DOHH2 (cell line): ENCODE results near the gene SPEM2.

Source experiments
- H3F3A ChIP-seq: fragments of 200-600 bp; sonication (generic), shearing (Covaris generic); 2 replicates; pipeline ENCODE4 v1.6.0; 2016; ENCODE audit warnings: antibody characterized with exemption, mild to moderate bottlenecking; ENCODE audit not compliant: control insufficient read depth, insufficient read depth
- H3K27ac ChIP-seq: fragments of 200-600 bp; sonication (generic); 2 replicates; pipeline ENCODE4 v1.5.1; 2014; ENCODE audit warnings: low read depth, mild to moderate bottlenecking, low read length, moderate library complexity
- H3K27me3 ChIP-seq: fragments of 200-600 bp; sonication (generic); 2 replicates; pipeline ENCODE4 v1.6.1; 2014; ENCODE audit warnings: mild to moderate bottlenecking, low read length, mixed read lengths; ENCODE audit not compliant: control insufficient read depth
- H3K36me3 ChIP-seq: fragments of 200-600 bp; sonication (generic); 2 replicates; pipeline ENCODE4 v1.6.1; 2014; ENCODE audit warnings: mild to moderate bottlenecking, low read length, moderate library complexity, mixed read lengths; ENCODE audit not compliant: control insufficient read depth
- H3K4me1 ChIP-seq: fragments of 200-600 bp; sonication (generic); 2 replicates; pipeline ENCODE4 v1.6.1; 2014; ENCODE audit warnings: mild to moderate bottlenecking, low read length, mixed read lengths; ENCODE audit not compliant: control insufficient read depth
- H3K4me2 ChIP-seq: fragments of 200-600 bp; sonication (generic); 2 replicates; pipeline ENCODE4 v1.6.0; 2014; ENCODE audit warnings: mild to moderate bottlenecking, low read length, moderate library complexity
- H3K4me3 ChIP-seq: fragments of 200-600 bp; sonication (generic); 2 replicates; pipeline ENCODE4 v1.5.1; 2014; ENCODE audit warnings: mild to moderate bottlenecking, low read length, mixed read lengths
- H3K79me2 ChIP-seq: fragments of 200-600 bp; sonication (generic); 2 replicates; pipeline ENCODE4 v1.6.1; 2014; ENCODE audit warnings: mild to moderate bottlenecking, low read length, mixed read lengths; ENCODE audit not compliant: control insufficient read depth
- H3K9me2 ChIP-seq: fragments of 200-600 bp; sonication (generic); replicated peaks from 2 replicates; pipeline ENCODE4 v1.6.1; 2014; ENCODE audit warnings: mild to moderate bottlenecking, low read length, mixed read lengths; ENCODE audit not compliant: control insufficient read depth
- H3K9me3 ChIP-seq: fragments of 200-600 bp; sonication (generic); 2 replicates; pipeline ENCODE4 v1.6.1; 2014; ENCODE audit warnings: antibody characterized with exemption, low read length, mixed read lengths; ENCODE audit not compliant: control insufficient read depth, insufficient read depth
- H4K20me1 ChIP-seq: fragments of 200-600 bp; sonication (generic); 2 replicates; pipeline ENCODE4 v1.6.0; 2014; ENCODE audit warnings: low read depth, mild to moderate bottlenecking, antibody characterized with exemption, low read length, moderate library complexity; ENCODE audit not compliant: control insufficient read depth, insufficient read depth
- EZH2phosphoT487 ChIP-seq: fragments of 200-600 bp; sonication (generic); IDR thresholded peaks from 2 replicates; pipeline ENCODE4 v1.6.1; 2017; ENCODE audit warnings: borderline replicate concordance, mild to moderate bottlenecking, antibody characterized with exemption, low read length, moderate library complexity, mixed read lengths
- TF ChIP-seq, protein P1 (sequence below): fragments of 200-600 bp; sonication (generic); IDR thresholded peaks from one replicate; pipeline ENCODE4 v1.5.1; 2014; ENCODE audit warnings: antibody characterized with exemption, mild to moderate bottlenecking, low read depth, low read length; ENCODE audit not compliant: poor library complexity, severe bottlenecking

The SPEM2 gene

DNA sequence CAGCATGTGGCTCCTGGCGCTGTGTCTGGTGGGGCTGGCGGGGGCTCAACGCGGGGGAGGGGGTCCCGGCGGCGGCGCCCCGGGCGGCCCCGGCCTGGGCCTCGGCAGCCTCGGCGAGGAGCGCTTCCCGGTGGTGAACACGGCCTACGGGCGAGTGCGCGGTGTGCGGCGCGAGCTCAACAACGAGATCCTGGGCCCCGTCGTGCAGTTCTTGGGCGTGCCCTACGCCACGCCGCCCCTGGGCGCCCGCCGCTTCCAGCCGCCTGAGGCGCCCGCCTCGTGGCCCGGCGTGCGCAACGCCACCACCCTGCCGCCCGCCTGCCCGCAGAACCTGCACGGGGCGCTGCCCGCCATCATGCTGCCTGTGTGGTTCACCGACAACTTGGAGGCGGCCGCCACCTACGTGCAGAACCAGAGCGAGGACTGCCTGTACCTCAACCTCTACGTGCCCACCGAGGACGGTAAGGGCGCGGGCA, 17.1 kb upstream of the SPEM2 start:
- no peaks in the 10 kb centered on the region for H3K36me3 ChIP-seq
- H3K27me3 ChIP-seq, result no peaks in the 10 kb centered on the region
- no peak overlapping the region for H3K4me3 ChIP-seq
- no peaks in the 10 kb centered on the region for H3K9me2 ChIP-seq
- H3K27ac ChIP-seq, result no peak overlapping the region
- H3K4me2 ChIP-seq, result no peak overlapping the region
- peaks cover 4% of the 10 kb centered on the region for H3K4me1 ChIP-seq
- no peak for TF ChIP-seq EZH2phosphoT487
- TF ChIP-seq, protein P1, sequence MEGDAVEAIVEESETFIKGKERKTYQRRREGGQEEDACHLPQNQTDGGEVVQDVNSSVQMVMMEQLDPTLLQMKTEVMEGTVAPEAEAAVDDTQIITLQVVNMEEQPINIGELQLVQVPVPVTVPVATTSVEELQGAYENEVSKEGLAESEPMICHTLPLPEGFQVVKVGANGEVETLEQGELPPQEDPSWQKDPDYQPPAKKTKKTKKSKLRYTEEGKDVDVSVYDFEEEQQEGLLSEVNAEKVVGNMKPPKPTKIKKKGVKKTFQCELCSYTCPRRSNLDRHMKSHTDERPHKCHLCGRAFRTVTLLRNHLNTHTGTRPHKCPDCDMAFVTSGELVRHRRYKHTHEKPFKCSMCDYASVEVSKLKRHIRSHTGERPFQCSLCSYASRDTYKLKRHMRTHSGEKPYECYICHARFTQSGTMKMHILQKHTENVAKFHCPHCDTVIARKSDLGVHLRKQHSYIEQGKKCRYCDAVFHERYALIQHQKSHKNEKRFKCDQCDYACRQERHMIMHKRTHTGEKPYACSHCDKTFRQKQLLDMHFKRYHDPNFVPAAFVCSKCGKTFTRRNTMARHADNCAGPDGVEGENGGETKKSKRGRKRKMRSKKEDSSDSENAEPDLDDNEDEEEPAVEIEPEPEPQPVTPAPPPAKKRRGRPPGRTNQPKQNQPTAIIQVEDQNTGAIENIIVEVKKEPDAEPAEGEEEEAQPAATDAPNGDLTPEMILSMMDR, result no peak
- H3F3A ChIP-seq, result 0 out of 2 replicates have a peak, but pooled peaks cover 2% of the 10 kb centered on the region
- no peaks in the 10 kb centered on the region for H4K20me1 ChIP-seq
- no peaks in the 10 kb centered on the region for H3K9me3 ChIP-seq
- H3K79me2 ChIP-seq, result peaks cover 2% of the 10 kb centered on the region

DNA sequence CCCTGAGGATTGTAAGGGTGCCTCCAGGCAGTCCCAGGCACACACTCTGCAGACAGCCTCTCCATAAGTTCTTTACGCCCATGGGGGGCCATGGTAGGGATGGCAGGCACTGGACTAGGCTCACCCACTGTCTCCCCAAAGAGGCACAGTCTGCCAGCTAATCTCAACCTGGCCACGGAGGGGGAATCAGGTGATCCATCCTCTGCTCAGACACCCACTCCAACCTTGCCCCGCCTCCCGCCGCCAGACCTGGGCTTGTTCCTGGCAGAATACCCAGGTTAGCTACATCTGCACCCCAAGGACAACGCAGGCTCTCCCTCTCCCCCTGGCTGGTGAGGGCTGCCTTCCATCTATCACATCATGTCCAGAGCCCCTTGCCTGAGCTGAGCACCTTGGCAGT, 16.6 kb upstream of the SPEM2 start:
- H4K20me1 ChIP-seq, result no peaks in the 10 kb centered on the region
- H3K4me1 ChIP-seq, result peaks cover 3% of the 10 kb centered on the region; the same call in 1 of the 2 replicates
- H3K4me3 ChIP-seq, result no peak overlapping the region

DNA sequence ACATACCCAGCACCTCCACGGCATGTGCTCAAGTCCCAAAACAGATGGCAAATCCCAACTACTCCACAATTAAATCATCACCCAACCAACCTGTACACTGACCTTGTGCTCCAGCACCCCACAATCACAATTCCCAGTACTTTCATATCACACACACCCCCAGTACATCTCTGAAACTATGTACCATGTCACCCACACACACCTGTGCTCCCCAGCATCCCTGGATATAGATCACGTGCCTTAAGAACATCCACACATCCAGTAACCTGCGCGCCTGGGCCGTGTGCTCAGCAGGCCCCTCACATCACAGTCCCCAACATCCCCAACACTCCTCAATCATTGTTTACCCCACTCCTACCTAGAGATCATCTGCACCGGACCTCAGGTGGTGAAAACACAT, 15.7 kb upstream of the SPEM2 start:
- H3K4me1 ChIP-seq, result peaks cover 3% of the 10 kb centered on the region; the same call in 1 of the 2 replicates
- H3K9me2 ChIP-seq, result no peaks in the 10 kb centered on the region
- H3K79me2 ChIP-seq, result no peaks in the 10 kb centered on the region
- no peak overlapping the region for H3K4me3 ChIP-seq
- H3F3A ChIP-seq, result 0 out of 2 replicates have a peak, but pooled peaks cover 2% of the 10 kb centered on the region
- no peak overlapping the region for H3K4me2 ChIP-seq
- no peaks in the 10 kb centered on the region for H3K27me3 ChIP-seq
- H3K27ac ChIP-seq, result no peak overlapping the region
- no peaks in the 10 kb centered on the region for H3K36me3 ChIP-seq
- H4K20me1 ChIP-seq, result no peaks in the 10 kb centered on the region
- TF ChIP-seq, protein P1, result no peak
- no peak for TF ChIP-seq EZH2phosphoT487
- no peaks in the 10 kb centered on the region for H3K9me3 ChIP-seq

More for the DNA sequence above, 16.6 kb upstream of the SPEM2 start:
- H3K9me2 ChIP-seq, result no peaks in the 10 kb centered on the region
- H3K4me2 ChIP-seq, result no peak overlapping the region
- H3K9me3 ChIP-seq, result no peaks in the 10 kb centered on the region
- 0 out of 2 replicates have a peak, but pooled peaks cover 2% of the 10 kb centered on the region for H3F3A ChIP-seq
- no peaks in the 10 kb centered on the region for H3K27me3 ChIP-seq
- H3K79me2 ChIP-seq, result no peaks in the 10 kb centered on the region
- H3K36me3 ChIP-seq, result no peaks in the 10 kb centered on the region
- TF ChIP-seq, protein P1, result no peak
- TF ChIP-seq EZH2phosphoT487, result no peak
- H3K27ac ChIP-seq, result no peak overlapping the region
